ENCODE data around the gene CTCF.

CTCF gene

DNA sequence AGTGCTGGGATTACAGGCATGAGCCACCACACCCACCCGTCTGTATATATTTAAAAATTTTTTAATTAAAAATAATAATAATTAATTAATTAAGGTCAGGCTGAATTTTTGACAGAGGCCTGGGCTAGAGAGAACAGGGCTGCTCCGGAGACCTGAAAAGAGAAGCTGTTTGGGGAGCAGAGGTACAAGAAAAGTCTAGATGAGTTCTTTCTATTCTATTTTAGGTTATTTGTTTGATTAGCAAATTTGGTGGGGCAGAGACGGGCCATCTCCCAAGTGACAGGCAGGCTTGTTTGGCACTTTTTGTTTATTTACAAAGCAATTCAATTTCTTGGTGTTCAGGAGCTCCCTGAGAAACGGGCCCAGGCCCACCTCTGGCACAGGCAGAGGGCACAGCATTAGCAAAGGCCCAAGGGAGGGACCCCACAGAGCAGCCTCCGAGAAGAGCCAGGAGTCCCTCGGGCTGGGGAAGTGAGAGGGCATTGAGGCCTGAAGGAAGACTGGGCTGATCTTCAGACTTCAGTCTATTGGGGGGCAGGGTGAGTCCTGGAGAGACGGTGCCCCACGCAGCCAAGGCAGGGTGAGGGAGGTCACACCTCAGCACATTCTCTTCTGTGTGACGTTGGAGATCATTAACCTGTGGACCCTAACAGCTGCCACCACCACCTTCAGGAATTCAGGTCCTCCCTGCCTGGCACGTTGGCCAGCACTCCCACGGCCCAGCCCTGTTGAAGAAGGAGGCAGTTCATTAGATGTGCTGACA, 44.5 kb upstream of the CTCF start:
- no peak overlapping the region for H3K27ac ChIP-seq
- H3K9me3 ChIP-seq (ENCODE audit: severe bottlenecking), result no peaks in the 10 kb centered on the region
- H3K27me3 ChIP-seq (ENCODE audit: insufficient read depth, low read depth, severe bottlenecking), result no peaks in the 10 kb centered on the region
- TF ChIP-seq, protein P1, sequence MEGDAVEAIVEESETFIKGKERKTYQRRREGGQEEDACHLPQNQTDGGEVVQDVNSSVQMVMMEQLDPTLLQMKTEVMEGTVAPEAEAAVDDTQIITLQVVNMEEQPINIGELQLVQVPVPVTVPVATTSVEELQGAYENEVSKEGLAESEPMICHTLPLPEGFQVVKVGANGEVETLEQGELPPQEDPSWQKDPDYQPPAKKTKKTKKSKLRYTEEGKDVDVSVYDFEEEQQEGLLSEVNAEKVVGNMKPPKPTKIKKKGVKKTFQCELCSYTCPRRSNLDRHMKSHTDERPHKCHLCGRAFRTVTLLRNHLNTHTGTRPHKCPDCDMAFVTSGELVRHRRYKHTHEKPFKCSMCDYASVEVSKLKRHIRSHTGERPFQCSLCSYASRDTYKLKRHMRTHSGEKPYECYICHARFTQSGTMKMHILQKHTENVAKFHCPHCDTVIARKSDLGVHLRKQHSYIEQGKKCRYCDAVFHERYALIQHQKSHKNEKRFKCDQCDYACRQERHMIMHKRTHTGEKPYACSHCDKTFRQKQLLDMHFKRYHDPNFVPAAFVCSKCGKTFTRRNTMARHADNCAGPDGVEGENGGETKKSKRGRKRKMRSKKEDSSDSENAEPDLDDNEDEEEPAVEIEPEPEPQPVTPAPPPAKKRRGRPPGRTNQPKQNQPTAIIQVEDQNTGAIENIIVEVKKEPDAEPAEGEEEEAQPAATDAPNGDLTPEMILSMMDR (IDR thresholded peaks at IDR 0.05; ENCODE audit: low read depth, low read length), result no peak
- DNase-seq, result no peak
- H3K36me3 ChIP-seq, result no peaks in the 10 kb centered on the region
- H3K4me3 ChIP-seq (ENCODE audit: low read depth, low read length), result no peak overlapping the region

DNA sequence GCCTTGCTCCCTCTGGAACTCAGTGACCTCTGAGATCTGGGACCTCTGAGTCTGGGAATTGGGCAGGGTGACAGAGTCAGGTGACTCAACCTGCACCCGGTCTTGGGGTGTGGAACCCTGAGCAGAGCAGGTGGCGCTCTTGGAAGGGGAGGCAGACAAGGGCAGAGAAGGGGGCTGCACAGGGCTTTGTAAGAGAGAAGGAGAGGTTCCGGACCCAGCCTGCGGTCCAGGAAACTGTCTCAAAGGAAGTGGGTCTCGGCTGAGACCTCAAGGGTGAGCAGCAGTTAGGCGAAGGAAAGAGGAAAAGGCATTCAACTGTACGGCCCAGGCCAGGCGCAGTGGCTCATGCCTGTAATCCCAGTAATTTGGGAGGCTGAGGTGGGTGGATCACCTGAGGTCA, 43.6 kb upstream of the CTCF start:
- H3K27me3 ChIP-seq (ENCODE audit: insufficient read depth, low read depth, severe bottlenecking), result no peaks in the 10 kb centered on the region
- no peaks in the 10 kb centered on the region for H3K36me3 ChIP-seq
- TF ChIP-seq, protein P1 (IDR thresholded peaks at IDR 0.05; ENCODE audit: low read depth, low read length), result no peak
- no peak overlapping the region for H3K4me3 ChIP-seq (ENCODE audit: low read depth, low read length)
- no peaks in the 10 kb centered on the region for H3K9me3 ChIP-seq (ENCODE audit: severe bottlenecking)
- no peak for DNase-seq
- H3K27ac ChIP-seq, result no peak overlapping the region

DNA sequence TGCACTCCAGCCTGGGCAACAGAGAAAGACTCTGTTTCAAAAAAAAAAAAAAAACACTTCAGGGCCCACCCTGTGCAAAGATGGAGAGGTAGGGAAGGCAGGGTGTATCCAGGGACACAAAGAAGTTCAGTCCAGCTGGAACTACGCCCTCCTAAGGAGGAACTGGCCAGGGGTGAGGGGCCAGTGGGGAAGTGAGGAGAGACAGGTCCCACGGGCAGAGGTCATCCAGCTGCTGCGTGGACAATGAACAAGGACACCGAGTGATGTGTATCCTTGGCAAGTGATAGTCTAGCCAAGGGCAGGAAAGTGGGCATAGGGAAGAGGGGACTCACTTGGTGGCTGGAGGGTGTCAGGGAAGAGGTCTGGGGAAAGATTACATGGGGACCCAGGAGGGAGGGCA, 43.1 kb upstream of the CTCF start:
- TF ChIP-seq, protein P1 (IDR thresholded peaks at IDR 0.05; ENCODE audit: low read depth, low read length), result no peak
- Histone ChIP-seq H3K27ac (no peak overlapping the region), H3K27me3 (ENCODE audit: insufficient read depth, low read depth, severe bottlenecking) (no peaks in the 10 kb centered on the region), H3K9me3 (ENCODE audit: severe bottlenecking) (no peaks in the 10 kb centered on the region), H3K4me3 (ENCODE audit: low read depth, low read length) (no peak overlapping the region), H3K36me3 (no peaks in the 10 kb centered on the region)
- no peak for DNase-seq

DNA sequence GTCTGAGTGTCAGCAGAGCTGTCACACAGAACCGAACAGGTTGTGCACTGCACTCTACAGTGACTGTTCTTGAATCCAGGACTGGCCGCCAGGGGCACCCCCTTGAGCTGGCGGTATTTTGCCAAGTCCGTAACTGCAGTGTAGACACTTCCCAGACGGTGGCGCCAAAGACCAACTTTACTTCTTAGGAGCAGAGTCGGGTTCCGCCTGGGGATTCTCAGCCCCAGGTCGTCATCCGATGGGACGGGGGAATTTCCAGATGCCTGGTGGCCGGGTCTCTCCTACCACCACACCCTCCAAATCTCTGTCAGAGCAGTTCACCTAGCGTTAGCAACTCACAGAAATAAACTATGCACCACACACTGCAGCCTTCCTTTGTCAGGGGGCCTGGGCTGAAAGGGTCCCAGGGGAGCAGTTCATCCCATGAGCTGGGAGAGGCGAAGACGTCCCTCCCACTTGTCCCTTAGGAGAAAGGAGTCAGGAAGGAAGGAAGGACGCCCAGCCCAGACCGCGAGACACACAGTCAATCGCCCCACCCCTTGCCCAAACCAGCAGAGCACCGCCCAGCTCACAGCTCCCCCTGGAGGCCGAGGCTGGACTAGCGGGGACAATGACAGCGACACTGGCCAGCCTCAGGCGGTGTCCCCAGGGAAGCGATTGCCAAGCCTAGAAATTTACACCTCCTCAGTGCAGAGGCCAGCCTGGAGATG, 41.1 kb upstream of the CTCF start:
- peak overlapping the region; percentile 72 for H3K27ac ChIP-seq
- H3K4me3 ChIP-seq (ENCODE audit: low read depth, low read length), result peak overlapping the region; percentile 70
- DNase-seq, result peak; percentile 95
- TF ChIP-seq, protein P1 (IDR thresholded peaks at IDR 0.05; ENCODE audit: low read depth, low read length), result peak; percentile 98
- no peaks in the 10 kb centered on the region for H3K36me3 ChIP-seq
- H3K27me3 ChIP-seq (ENCODE audit: insufficient read depth, low read depth, severe bottlenecking), result no peaks in the 10 kb centered on the region
- no peaks in the 10 kb centered on the region for H3K9me3 ChIP-seq (ENCODE audit: severe bottlenecking)

DNA sequence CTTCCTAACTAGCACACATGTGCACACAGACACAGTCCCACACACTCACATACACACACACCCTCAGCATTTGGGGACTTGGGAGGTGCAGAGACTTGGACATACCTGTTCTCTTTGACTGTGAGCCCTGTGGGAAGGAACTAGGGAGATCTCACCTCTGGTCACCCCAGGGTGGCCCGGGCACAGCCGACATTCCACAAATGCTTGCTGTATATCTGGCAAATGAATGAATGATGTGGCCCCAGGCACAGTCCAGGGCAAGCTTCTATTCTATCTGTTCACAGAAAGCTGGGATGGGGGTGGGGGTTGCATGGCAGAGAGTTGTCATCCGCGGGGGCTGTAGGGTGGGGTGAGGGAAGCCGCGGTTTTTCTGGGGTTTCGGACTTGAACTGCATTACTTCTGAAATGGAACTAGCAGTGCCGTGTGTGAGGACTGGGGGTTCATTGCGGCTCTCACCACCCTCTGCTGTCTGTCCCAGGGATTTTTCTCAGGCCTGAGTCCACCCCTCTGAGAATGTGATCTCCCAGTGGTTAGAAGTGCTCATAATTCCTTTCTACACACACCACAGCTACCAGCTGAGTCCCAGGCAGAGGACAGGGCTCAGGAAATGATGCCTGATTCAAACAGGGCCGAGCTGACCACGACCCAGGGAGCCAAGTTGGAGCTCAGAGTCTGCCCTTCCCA, 37.0 kb upstream of the CTCF start:
- no peaks in the 10 kb centered on the region for H3K27me3 ChIP-seq (ENCODE audit: insufficient read depth, low read depth, severe bottlenecking)
- no peak overlapping the region for H3K4me3 ChIP-seq (ENCODE audit: low read depth, low read length)
- TF ChIP-seq, protein P1 (IDR thresholded peaks at IDR 0.05; ENCODE audit: low read depth, low read length), result 0 out of 2 replicates have a peak, but pooled peaks have one; percentile 10
- H3K9me3 ChIP-seq (ENCODE audit: severe bottlenecking), result no peaks in the 10 kb centered on the region
- H3K36me3 ChIP-seq, result no peaks in the 10 kb centered on the region
- DNase-seq, result no peak
- no peak overlapping the region for H3K27ac ChIP-seq
